Fibroblast of villous mesenchyme (primary cell): ENCODE measurements around the gene HTR1A. TPM values are rescaled to one million over a fixed set of nuclear protein-coding genes. Genes with fewer than 3 reads are reported as not detected.

ENCODE experiments used
- DNase-seq: peaks from one replicate; pipeline ENCODE4 v3.0.0-alpha.2; 2010; ENCODE audit warnings: low read depth
- H3K4me3 ChIP-seq: 2 replicates; pipeline ENCODE4 v1.5.1; 2011; ENCODE audit warnings: low read depth, mild to moderate bottlenecking, low read length
- CTCF ChIP-seq: IDR thresholded peaks from 2 replicates; pipeline ENCODE4 v1.5.1; 2012; ENCODE audit warnings: low read depth, mild to moderate bottlenecking, low read length; ENCODE audit not compliant: insufficient read depth
- total RNA-seq: library from RNA; depleted of rRNA; stranded (reverse); fragments of >200 nt; gene quantifications from 2 replicates; pipeline ENCODE4 v1.2.3, GENCODE V29; 2012

HTR1A gene
- total RNA-seq, 1 donor: not detected

GRCh38 chr5:63961598-63962161 is 565 bp downstream of the HTR1A start:
- TF ChIP-seq CTCF: no peak
- DNase-seq: no peak

GRCh38 chr5:63961125-63961597 is 1.1 kb downstream of the HTR1A start:
- H3K4me3 ChIP-seq: no peak overlapping the region
- no peak for TF ChIP-seq CTCF
- no peak for DNase-seq

More at GRCh38 chr5:63961598-63962161, 565 bp downstream of the HTR1A start:
- H3K4me3 ChIP-seq: no peak overlapping the region

- DNase-seq: no peak
- H3K4me3 ChIP-seq: no peak overlapping the region
- no peak for TF ChIP-seq CTCF
Observed at GRCh38 chr5:63960646-63961045, 1.6 kb downstream of the HTR1A start.

- H3K4me3 ChIP-seq: no peak overlapping the region
- TF ChIP-seq CTCF: no peak
- DNase-seq: peak; percentile 1
Observed at GRCh38 chr5:63959177-63959982, 2.9 kb downstream of the HTR1A start.

GRCh38 chr5:63958654-63959053 is 3.6 kb downstream of the HTR1A start:
- H3K4me3 ChIP-seq: no peak overlapping the region
- TF ChIP-seq CTCF: no peak
- no peak for DNase-seq

GRCh38 chr5:63957617-63958016 is 4.6 kb downstream of the HTR1A start:
- DNase-seq: no peak
- TF ChIP-seq CTCF: no peak
- H3K4me3 ChIP-seq: no peak overlapping the region
